HEK293T (cell line): Measurements from ENCODE around the gene EXD2.

Experiments used
- ARNT ChIP-seq: fragments of 450-650 bp; IDR thresholded peaks from 2 replicates; pipeline ENCODE4 v1.6.1; 2017; ENCODE audit warnings: mild to moderate bottlenecking
- BHLHE40 ChIP-seq: fragments of 450-650 bp; IDR thresholded peaks from 2 replicates; pipeline ENCODE4 v1.6.1; 2016; ENCODE audit warnings: mild to moderate bottlenecking, moderate library complexity, borderline replicate concordance
- CTBP1 ChIP-seq: fragments of 450-650 bp; IDR thresholded peaks from 2 replicates; pipeline ENCODE4 v1.6.1; 2016; ENCODE audit warnings: borderline replicate concordance
- FOXM1 ChIP-seq: fragments of 450-650 bp; IDR thresholded peaks from 2 replicates; pipeline ENCODE4 v1.6.1; 2017; ENCODE audit warnings: mild to moderate bottlenecking, borderline replicate concordance
- NFRKB ChIP-seq: fragments of 450-650 bp; IDR thresholded peaks from 2 replicates; pipeline ENCODE4 v1.6.1; 2016; ENCODE audit warnings: mild to moderate bottlenecking, moderate library complexity
- TARDBP ChIP-seq: fragments of 450-650 bp; IDR thresholded peaks from 2 replicates; pipeline ENCODE4 v1.6.1; 2016

DNA sequence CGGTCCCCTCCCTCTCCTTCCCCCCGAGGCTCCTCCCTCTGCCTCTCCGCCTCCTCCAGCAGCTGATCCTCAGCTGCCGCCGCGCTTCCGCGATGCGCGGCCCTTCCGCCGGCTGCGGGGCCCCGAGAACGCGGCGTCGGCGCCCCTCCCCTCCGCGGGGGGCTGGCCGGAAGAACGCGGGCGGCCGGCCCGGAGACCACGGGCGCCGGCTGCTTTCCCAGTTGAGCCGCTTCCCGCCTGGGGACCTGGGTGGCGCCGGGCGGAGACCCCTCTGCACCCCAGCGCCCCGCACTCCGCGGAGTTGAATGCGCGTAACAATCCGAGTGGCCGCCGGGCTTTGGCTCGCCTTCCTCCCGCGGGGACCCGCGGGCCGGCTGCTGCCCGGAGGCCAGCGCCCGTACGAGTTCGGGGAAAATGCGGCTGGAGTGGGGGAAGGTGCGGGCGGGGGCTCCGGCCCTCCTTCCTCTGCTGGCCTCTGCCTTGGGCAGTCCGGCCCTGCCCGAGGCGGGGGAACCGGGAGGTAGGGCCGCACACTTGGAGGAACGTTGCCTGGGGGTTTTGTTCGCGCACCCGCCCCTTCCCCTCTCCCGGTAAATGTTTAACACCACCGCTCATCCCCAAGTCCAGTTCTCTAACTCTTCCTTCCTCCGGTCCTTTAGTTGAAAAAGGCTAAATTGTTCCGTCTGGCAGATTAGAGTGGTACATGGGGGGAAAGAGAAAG lies 38.0 kb upstream of the EXD2 start:
- TF ChIP-seq FOXM1 (peak; percentile 1; the same call in 1 of the 2 replicates), ARNT (no peak), TARDBP (no peak), NFRKB (no peak), CTBP1 (no peak), BHLHE40 (no peak)
